Cardiac muscle cell (in vitro differentiated cells and primary cell): ENCODE measurements around the gene NLRP12. TPM values are rescaled to one million over a fixed set of nuclear protein-coding genes. Genes with fewer than 3 reads are reported as not detected.

ENCODE experiments used
- DNase-seq, 2 donors: peaks; one replicate each; pipeline versions ENCODE4 v3.0.0 to v3.0.0-alpha.2; 2010 to 2017; ENCODE audit warnings: low read depth in 1 of 2, low spot score in 1 of 2
- H3K27ac ChIP-seq: fragments of 200-600 bp; sonication (generic); 2 replicates; pipeline ENCODE4 v1.5.1; 2016
- H3K27me3 ChIP-seq: fragments of 200-600 bp; sonication (generic); 2 replicates; pipeline ENCODE4 v1.6.0; 2016; ENCODE audit warnings: control low read depth
- H3K36me3 ChIP-seq: fragments of 200-600 bp; sonication (generic); 2 replicates; pipeline ENCODE4 v1.5.1; 2016; ENCODE audit warnings: control low read depth
- H3K4me1 ChIP-seq: fragments of 200-600 bp; sonication (generic); 2 replicates; pipeline ENCODE4 v1.8.1; 2017; ENCODE audit warnings: low read depth, mild to moderate bottlenecking, mixed run types
- H3K4me3 ChIP-seq: fragments of 200-600 bp; sonication (generic); 2 replicates; pipeline ENCODE4 v1.5.1; 2016; ENCODE audit warnings: mild to moderate bottlenecking
- H3K9me3 ChIP-seq: fragments of 200-600 bp; sonication (generic); 2 replicates; pipeline ENCODE4 v1.5.1; 2017; ENCODE audit warnings: low read depth, mild to moderate bottlenecking, control low read depth
- CTCF ChIP-seq: IDR thresholded peaks from 2 replicates; pipeline ENCODE4 v1.5.1; 2012; ENCODE audit warnings: low read depth, mild to moderate bottlenecking, low read length
- polyA plus RNA-seq: library from polyadenylated mRNA; unstranded; fragments of >200 nt; fragmentation: Nextera tagmentation; extraction: Ambion mirVana; gene quantifications from 2 replicates; pipeline ENCODE4 v1.2.1, GENCODE V29; 2016
- total RNA-seq: library from RNA; depleted of rRNA; stranded (reverse); fragments of >200 nt; gene quantifications from 2 replicates; pipeline ENCODE4 v1.2.3, GENCODE V29; 2016

Gene NLRP12
- total and polyA plus RNA-seq, 2 experiments from 2014 or later = not detected

- H3K27ac ChIP-seq = no peak overlapping the region
These were observed 4.4 kb upstream of the NLRP12 start for GRCh38 chr19:53828531-53828930.

GRCh38 chr19:53826876-53827275 is 2.8 kb upstream of the NLRP12 start:
- no peak overlapping the region for H3K27ac ChIP-seq
- H3K9me3 ChIP-seq = no peaks in the 10 kb centered on the region
- no peaks in the 10 kb centered on the region for H3K4me1 ChIP-seq
- DNase-seq = peak in 1 of 2 donors; percentile 79
- TF ChIP-seq CTCF = no peak
- H3K27me3 ChIP-seq = peaks cover 16% of the 10 kb centered on the region
- H3K4me3 ChIP-seq = no peak overlapping the region
- no peaks in the 10 kb centered on the region for H3K36me3 ChIP-seq

More at GRCh38 chr19:53828531-53828930, 4.4 kb upstream of the NLRP12 start:
- Histone ChIP-seq H3K9me3 (no peaks in the 10 kb centered on the region), H3K27me3 (peaks cover 29% of the 10 kb centered on the region), H3K4me3 (no peak overlapping the region), H3K4me1 (no peaks in the 10 kb centered on the region), H3K36me3 (no peaks in the 10 kb centered on the region)
- no peak for TF ChIP-seq CTCF
- DNase-seq = no peak

- no peak for TF ChIP-seq CTCF
- no peak overlapping the region for H3K4me3 ChIP-seq
- no peak for DNase-seq
- H3K27ac ChIP-seq = no peak overlapping the region
- H3K9me3 ChIP-seq = no peaks in the 10 kb centered on the region
- H3K27me3 ChIP-seq = no peaks in the 10 kb centered on the region
- H3K36me3 ChIP-seq = no peaks in the 10 kb centered on the region
- no peaks in the 10 kb centered on the region for H3K4me1 ChIP-seq
These were observed 564 bp downstream of the NLRP12 start for GRCh38 chr19:53823380-53824120.

- no peak for DNase-seq
- Histone ChIP-seq H3K9me3 (no peaks in the 10 kb centered on the region), H3K4me1 (no peaks in the 10 kb centered on the region), H3K27ac (no peak overlapping the region), H3K27me3 (no peaks in the 10 kb centered on the region), H3K36me3 (no peaks in the 10 kb centered on the region), H3K4me3 (no peak overlapping the region)
- no peak for TF ChIP-seq CTCF
These were observed 4.3 kb downstream of the NLRP12 start for GRCh38 chr19:53819861-53820260.

GRCh38 chr19:53818756-53819155 is 5.4 kb downstream of the NLRP12 start:
- no peaks in the 10 kb centered on the region for H3K27me3 ChIP-seq
- no peaks in the 10 kb centered on the region for H3K4me1 ChIP-seq
- no peak overlapping the region for H3K4me3 ChIP-seq
- no peak for DNase-seq
- no peaks in the 10 kb centered on the region for H3K36me3 ChIP-seq
- no peaks in the 10 kb centered on the region for H3K9me3 ChIP-seq
- no peak overlapping the region for H3K27ac ChIP-seq
- TF ChIP-seq CTCF = no peak
